HG03565 (cell line): ENCODE measurements around the gene DCP2.

Experiments
- ATAC-seq: cut with Tn5 transposase; IDR thresholded peaks from one replicate; pipeline ENCODE4 v1.9.1; 2021; ENCODE audit warnings: mild to moderate bottlenecking, moderate library complexity; ENCODE audit not compliant: unreplicated experiment

Gene DCP2

DNA sequence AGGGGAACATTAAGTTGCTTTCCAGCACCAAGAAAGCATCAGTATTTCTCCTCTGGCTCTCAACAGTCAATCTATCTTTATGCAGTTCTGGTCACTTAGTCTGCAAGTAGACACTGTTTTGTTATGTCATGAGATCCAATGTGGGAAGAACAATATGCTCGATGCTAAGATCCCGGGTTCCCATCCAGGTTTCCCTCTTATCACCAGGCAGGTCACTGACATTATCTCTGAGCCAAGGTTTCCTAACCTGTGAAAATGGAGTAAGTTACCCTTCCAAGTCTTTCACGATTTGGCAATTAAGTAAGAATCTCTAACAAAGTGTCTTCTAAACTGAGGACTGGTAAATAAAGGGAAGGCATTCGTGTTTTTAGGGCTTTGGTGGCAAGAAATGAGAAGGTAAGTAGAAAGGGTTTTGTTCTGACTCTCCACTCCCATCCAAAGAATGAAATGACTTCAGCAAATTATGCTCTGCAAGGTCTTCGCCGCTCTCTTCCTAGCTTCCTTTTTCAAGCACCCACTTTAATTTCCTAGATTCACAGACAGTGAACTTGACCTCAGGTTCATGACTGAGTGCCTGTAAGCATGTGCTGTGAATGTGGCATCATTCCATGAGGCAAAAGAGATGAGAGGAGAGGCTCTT is 86.4 kb downstream of the DCP2 start:
- ATAC-seq = no peak

DNA sequence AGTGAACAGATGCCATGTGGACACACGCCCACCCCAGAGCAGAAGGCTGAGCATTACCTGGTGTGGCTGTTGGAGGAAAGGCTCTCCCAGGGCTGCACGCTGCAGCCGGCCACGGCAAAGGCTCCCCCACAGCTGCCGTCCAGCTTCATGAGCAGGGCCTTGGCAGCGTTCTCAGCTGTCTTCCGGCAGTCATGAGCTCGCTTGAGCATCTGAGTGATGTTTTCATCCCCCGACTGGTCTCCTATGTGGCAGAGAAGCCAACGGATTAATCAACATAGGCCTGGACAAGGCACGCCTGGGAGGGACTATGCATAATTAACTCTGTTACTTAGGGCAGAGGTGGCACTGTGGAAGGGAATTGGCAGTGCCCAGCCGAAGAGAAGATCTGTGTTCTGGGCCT is 87.3 kb downstream of the DCP2 start:
- ATAC-seq = no peak

DNA sequence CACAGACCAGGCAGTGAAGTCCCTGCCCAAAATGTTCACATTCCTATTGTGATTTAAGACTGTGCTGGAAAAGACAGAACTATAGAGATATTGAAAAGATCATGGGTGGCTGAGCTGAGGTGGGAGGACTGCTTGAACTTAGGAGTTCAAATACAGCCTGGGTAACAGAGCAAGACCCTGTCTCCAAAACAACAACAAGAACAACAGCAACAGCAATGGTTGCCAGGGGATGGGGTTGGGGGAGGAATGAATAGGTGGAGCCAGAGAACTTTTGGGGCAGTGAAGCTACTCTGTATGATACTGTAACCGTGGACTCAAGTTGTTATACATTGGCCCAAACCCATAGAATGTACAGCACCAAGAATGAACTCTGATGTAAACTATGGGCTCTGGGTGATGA is 88.2 kb downstream of the DCP2 start:
- no peak for ATAC-seq

DNA sequence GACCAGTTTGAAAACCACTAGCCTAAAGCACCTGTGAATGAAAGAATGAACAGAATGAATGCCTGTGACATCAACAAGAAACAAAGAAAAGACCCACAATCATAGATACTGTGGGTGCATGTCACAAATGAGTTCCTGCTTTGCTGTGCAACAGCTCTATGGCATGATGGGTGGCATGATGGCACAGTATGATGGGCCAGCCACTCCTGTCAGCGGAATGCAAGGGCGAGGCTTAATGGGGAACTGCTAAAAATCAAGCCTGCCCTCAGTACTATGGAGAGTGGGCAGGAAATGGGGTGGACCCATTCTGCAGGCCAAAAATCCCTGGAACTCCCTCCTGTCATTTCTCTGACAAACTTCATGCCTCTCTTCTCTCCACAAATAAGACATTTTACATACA is 89.0 kb downstream of the DCP2 start:
- ATAC-seq = no peak

DNA sequence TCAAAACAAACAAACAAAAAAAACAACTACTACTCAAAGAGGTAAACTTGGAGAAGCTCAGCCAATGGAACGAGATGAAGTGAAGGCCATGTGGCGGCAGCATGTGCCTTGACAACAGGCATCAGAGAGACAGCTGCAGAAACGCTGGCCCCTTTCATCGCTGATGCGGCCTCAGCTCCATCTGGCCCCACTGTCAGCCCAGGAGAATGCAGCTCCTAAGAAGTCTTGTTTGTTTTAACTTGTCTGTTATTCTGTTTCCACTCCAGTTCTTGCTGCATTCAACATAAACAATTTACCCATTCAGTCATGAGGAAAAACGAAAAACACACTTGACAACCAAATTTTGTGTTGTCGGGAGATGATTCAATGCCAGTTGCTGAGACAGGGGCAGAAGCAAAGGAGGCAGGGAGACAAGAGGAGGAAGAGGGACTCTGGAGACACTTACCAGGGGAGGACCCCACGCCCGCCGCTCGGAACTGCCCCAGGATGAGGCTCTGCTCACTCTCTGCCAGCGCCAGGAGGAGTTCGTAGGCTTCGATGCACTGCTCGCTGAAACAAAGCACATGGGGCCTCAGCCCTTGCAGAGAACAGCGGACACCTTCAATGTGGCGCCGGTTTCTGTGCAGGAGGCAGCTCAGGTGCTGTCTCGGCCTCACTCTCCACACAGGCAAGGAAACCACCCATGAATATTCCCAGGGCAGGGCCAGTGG is 91.2 kb downstream of the DCP2 start:
- ATAC-seq = no peak

DNA sequence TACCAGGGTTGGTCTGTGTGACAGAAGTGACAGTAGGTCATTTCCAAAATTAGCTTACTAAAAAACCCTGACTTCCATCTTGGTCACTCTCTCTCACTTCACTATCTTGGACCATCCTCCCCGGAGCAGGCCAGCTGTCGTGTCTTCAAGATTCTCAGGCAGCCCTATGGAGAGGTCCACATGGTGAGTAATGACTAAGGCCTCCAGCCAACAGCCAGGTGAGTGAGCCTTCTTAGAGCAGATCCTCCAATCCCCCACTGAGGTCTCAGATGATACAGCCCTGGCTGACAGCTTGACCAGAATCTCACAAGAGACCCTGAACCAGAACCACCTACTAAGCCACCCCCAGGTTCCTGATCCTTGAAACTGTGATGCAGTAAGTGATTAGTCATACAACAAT is 92.0 kb downstream of the DCP2 start:
- ATAC-seq = no peak
